GM12872 (cell line): ENCODE measurements around the gene LAMA2.

Experiments
- TF ChIP-seq, protein P1 (sequence below): IDR thresholded peaks from 3 replicates; pipeline ENCODE4 v1.5.1; 2011; ENCODE audit warnings: low read depth, mild to moderate bottlenecking, low read length, moderate library complexity; ENCODE audit not compliant: insufficient read depth

LAMA2 gene

GRCh38 chr6:129253727-129254126 lies 370.8 kb downstream of the LAMA2 start:
- TF ChIP-seq, protein P1, sequence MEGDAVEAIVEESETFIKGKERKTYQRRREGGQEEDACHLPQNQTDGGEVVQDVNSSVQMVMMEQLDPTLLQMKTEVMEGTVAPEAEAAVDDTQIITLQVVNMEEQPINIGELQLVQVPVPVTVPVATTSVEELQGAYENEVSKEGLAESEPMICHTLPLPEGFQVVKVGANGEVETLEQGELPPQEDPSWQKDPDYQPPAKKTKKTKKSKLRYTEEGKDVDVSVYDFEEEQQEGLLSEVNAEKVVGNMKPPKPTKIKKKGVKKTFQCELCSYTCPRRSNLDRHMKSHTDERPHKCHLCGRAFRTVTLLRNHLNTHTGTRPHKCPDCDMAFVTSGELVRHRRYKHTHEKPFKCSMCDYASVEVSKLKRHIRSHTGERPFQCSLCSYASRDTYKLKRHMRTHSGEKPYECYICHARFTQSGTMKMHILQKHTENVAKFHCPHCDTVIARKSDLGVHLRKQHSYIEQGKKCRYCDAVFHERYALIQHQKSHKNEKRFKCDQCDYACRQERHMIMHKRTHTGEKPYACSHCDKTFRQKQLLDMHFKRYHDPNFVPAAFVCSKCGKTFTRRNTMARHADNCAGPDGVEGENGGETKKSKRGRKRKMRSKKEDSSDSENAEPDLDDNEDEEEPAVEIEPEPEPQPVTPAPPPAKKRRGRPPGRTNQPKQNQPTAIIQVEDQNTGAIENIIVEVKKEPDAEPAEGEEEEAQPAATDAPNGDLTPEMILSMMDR: no peak

- TF ChIP-seq, protein P1: no peak
Observed at GRCh38 chr6:129257196-129257595, 374.3 kb downstream of the LAMA2 start.

DNA sequence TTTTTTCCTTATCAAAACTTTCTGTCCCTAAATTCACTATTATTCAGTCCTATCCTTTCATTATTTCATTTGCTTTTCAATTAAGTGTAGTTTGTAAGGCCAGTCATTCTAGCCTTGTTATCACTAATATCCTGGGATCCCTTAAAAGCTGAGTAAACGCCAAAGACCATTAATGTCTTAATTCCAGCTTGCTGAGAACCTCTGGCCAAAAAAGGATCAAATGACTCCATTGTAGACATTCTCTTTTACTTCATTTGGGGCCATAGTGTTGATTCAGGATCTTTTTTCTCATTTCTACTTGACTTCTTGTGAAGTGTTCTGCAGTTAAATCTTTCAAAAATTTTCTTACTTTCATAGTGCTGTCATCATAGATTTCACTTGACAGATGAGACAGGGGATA lies 379.7 kb downstream of the LAMA2 start:
- TF ChIP-seq, protein P1: no peak

DNA sequence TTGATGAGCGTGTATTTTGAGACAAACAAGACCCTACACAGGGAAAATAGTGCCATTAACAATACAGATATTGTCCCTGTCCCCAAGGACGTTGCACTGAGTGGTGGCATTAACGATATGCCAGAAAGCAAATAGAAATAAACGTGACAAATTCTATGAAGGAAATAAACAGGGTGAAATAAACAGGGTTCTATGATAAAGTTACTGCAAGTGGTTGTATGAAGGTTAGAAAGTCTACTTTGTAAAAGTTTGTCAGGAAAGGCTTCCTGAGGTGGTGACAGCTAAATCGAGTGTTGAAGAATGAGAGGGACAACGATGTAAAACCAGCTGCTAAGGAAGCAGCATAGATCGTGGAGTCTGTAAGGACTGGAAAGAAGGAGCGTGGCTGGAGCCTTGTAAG lies 380.2 kb downstream of the LAMA2 start:
- TF ChIP-seq, protein P1: no peak

GRCh38 chr6:129264480-129265045 lies 381.6 kb downstream of the LAMA2 start:
- TF ChIP-seq, protein P1: no peak

DNA sequence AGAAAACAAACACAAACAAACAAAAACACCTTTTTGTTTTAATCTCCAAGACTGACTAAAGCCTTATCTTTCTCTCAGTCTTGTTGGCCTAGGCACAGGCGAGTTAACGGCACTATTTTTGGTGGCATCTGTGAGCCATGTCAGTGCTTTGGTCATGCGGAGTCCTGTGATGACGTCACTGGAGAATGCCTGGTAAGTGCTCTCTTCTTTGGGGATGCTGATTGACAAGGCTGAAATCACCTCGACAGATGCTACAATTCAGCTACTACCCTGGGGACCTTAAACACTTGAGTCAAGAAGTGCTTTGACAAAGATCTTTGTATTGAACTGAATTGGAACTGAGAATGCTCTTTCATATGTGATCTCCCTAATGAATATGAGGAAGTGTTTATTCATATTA lies 384.1 kb downstream of the LAMA2 start:
- TF ChIP-seq, protein P1: no peak

DNA sequence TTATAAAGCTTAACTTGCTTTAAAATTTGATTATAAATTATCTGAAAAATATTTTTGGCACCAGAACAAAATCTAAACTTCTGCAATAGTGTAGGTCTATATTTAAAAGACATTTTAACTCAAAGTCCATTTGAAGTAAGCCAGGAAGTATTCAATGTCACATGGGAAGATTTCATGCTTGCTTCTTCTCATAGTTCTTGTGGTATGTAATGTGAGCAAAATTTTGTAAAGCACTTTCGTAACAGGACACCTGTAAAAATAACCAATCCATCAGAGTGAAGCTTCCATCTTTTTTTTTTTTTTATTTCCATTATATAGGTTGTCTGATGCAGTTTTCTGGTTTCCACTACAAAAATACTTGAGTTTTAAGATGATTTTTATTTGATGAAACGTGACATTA lies 386.1 kb downstream of the LAMA2 start:
- TF ChIP-seq, protein P1: no peak

DNA sequence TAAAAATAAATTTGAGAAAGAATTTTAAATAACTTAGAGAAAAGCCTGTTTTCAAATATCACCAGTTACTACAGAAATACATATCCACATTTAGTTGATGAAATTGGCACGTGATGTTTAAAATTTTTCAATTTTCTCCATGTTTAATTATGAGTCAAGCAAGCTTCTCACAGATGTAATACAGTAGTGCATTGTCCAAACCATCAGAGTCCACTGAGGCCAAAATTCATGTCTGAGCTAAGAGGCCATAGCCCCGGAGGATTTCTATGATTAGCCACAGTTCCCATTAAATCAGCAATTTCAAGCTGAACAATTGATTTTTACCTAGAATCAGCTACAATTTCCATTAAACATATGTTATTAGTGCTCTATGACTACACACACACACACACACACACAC lies 387.0 kb downstream of the LAMA2 start:
- TF ChIP-seq, protein P1: no peak
